HG03442 (cell line): ENCODE measurements around the gene AP3S1.
"Not testable (repeated sequence)": the region's sequence is repeated elsewhere in the genome, so short reads cannot be mapped to it uniquely, and the experiment has no call there.

ENCODE experiments used
- ATAC-seq: cut with Tn5 transposase; IDR thresholded peaks from one replicate; pipeline ENCODE4 v1.9.1; 2021; ENCODE audit warnings: mild to moderate bottlenecking, moderate library complexity; ENCODE audit not compliant: unreplicated experiment

Gene AP3S1

GRCh38 chr5:115841382-115842088, at the start of gene AP3S1, which contains the start of gene ATG12:
TSS of gene AP3S1 (plus strand) at chr5:115841935. CDS start at chr5:115842038, 103 bp downstream.
TSS of gene ATG12 (minus strand) at chr5:115841565. CDS start at chr5:115841552, 13 bp downstream.
- peak; percentile 84 for ATAC-seq

GRCh38 chr5:115795700-115796099, 46.0 kb upstream of the AP3S1 start:
- ATAC-seq = no peak

GRCh38 chr5:115796656-115797055, 45.1 kb upstream of the AP3S1 start:
- no peak for ATAC-seq

GRCh38 chr5:115798252-115798651, 43.5 kb upstream of the AP3S1 start:
- ATAC-seq = no peak

- ATAC-seq = no peak
Observed at GRCh38 chr5:115800108-115800507, 41.6 kb upstream of the AP3S1 start.

- ATAC-seq = no peak
Observed at GRCh38 chr5:115801152-115801551, 40.6 kb upstream of the AP3S1 start.

- ATAC-seq = no peak
Observed at GRCh38 chr5:115801984-115802383, 39.8 kb upstream of the AP3S1 start.

- no peak for ATAC-seq
Observed at GRCh38 chr5:115806986-115807653, 34.6 kb upstream of the AP3S1 start.

- ATAC-seq = no peak
Observed at GRCh38 chr5:115807654-115808052, 34.1 kb upstream of the AP3S1 start.

GRCh38 chr5:115808066-115808465, 33.7 kb upstream of the AP3S1 start:
- not testable (repeated sequence) for ATAC-seq

GRCh38 chr5:115809946-115810345, 31.8 kb upstream of the AP3S1 start:
- no peak for ATAC-seq

- no peak for ATAC-seq
Observed at GRCh38 chr5:115810761-115811160, 31.0 kb upstream of the AP3S1 start.

- no peak for ATAC-seq
Observed at GRCh38 chr5:115811406-115811805, 30.3 kb upstream of the AP3S1 start.

- no peak for ATAC-seq
Observed at GRCh38 chr5:115812372-115812771, 29.4 kb upstream of the AP3S1 start.

GRCh38 chr5:115813719-115814118, 28.0 kb upstream of the AP3S1 start:
- ATAC-seq = no peak

- no peak for ATAC-seq
Observed at GRCh38 chr5:115815006-115815692, 26.6 kb upstream of the AP3S1 start.

GRCh38 chr5:115815693-115816225, 26.0 kb upstream of the AP3S1 start:
- no peak for ATAC-seq

GRCh38 chr5:115816226-115817081, 25.3 kb upstream of the AP3S1 start, which contains the start of gene CDO1:
TSS of gene CDO1 (minus strand) at chr5:115816659. CDS start at chr5:115816397, 262 bp downstream.
- ATAC-seq = no peak

- no peak for ATAC-seq
Observed at GRCh38 chr5:115817386-115817785, 24.3 kb upstream of the AP3S1 start.

- ATAC-seq = no peak
Observed at GRCh38 chr5:115818821-115819220, 22.9 kb upstream of the AP3S1 start.
